HG03571 (cell line): ENCODE measurements around the gene RUNX1.

ENCODE experiments used
- ATAC-seq: cut with Tn5 transposase; IDR thresholded peaks from one replicate; pipeline ENCODE4 v1.9.1; 2021; ENCODE audit not compliant: unreplicated experiment

Gene RUNX1

DNA sequence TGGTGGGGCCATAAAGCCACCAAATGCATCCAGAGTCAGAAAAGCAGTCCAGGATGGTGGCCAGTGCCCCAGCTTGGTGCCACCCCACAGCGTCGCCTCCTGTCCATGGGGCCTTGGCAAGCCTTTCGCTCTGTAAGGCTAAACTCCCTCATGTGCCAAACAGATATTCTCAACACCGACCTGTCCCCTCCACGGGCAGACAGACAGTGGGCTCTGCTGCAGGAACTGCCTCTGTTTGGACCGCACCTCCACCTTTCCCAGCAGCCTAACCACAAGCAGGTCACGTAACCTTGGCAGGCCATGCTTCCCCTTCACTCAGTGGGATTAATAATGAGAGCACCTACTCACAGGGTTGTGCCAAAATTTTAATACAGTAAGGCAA, 11.7 kb downstream of the RUNX1 start:
- ATAC-seq: no peak

DNA sequence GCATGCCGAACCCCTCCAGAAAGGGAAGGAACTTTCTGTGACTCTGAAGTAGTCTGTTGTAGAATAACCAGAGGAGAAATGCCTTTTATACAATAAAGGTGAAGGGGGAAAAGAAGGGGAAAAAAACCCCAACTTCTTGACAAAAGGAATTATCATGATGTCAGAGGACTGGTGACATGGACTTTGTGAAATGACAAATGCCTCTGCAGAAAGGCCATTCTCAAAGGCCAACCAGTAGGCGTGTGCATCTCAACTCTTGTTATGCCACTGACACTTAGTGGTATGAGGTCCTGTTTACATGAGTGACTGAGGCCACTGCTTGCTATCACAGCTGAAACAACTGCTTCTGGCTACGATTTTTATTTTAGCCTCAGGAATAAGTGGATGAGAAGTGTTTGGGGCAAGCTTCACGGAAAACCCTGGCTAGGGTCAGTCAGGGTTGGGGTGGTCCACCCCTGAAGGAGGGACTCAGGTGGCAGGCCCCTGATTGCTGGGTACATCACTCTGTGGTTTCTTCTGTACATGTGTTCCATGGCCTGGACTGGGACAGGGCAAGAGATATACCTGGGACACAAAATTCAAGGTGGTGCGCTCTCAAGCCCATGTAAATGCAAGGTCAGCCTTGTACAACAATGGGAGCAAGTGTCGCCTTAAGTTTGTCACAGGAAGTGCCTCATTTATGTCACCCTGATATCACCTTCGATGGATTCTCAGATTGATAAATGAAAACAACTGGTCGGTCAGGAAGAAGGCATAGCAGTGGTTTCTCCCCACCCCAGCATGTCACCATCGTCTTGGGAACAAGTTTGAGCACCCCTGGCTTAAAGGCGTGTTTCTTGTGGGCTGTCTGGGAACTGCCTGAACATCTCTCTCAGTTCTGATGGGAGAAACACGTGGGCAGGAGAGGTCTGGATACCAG, 12.4 kb downstream of the RUNX1 start:
- no peak for ATAC-seq

DNA sequence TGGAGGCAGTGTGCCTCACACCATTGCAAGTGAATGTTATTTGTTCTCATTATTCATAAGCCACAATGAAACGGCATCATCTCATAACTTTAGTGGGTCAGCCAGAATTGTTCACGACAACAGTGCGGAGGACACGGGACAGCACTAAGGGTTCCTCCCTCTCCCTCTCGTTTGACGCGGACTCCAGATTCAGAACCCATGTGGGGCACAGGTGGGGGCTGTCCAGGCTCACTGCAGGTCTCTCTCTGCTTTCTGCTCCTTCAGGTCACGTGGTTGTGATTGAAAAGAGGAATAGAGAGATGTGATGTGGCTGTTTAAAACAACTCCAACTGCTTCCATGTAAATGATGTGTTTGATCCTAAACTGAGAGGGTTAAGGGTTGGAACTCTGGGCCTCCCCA, 13.5 kb downstream of the RUNX1 start:
- no peak for ATAC-seq

DNA sequence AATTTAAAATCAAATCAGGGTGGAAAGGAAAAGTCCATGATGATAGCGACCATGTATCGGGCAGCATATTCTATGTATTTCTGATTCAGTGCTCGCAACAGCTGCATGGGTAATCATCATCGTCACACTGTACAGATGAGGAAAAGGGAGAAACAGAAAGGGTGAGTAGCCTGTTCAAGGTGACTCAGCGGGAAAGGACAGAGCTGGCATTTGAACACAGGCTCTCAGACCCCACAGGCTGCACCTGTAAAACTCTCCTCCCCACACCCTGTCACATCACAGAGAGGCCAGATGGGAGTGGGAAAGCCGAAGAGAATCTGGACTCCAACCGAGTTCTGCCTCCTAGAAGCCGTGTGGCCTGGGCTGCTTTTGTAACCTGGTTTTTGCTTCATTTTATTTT, 14.0 kb downstream of the RUNX1 start:
- no peak for ATAC-seq

DNA sequence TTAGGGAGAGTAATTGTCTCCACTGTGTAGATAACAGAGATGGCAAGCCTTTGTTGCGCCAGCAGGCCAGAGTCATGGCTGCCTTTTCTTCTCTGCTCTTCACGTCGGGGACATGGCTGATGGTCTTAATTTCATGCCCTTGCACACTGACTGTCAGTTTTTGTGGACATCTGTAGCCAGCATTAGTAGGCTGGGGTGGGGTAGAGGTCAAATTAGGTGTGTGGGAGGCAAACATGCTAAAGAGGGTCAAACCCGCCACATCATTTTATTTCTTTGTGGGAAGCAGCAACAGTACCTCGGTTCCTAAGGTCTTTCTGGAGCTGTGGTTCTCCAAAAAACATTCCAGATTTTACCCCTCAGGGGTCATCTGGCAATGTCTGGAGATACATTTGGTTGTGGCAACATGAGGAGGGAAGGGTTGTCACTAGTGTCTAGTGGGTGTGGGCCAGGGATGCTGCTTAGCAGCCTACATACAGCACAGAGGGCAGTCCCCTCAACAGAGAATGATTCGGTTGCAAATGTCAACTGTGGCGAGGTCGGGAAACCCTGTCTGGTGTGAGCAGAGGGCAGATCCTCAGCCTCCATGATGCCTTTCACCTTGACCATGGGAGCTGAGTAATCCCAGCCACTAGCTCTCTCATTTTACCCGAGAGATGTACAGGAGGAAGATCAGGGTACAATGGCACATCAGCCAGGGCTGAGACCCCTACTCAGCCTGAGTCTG, 14.7 kb downstream of the RUNX1 start:
- ATAC-seq: no peak

DNA sequence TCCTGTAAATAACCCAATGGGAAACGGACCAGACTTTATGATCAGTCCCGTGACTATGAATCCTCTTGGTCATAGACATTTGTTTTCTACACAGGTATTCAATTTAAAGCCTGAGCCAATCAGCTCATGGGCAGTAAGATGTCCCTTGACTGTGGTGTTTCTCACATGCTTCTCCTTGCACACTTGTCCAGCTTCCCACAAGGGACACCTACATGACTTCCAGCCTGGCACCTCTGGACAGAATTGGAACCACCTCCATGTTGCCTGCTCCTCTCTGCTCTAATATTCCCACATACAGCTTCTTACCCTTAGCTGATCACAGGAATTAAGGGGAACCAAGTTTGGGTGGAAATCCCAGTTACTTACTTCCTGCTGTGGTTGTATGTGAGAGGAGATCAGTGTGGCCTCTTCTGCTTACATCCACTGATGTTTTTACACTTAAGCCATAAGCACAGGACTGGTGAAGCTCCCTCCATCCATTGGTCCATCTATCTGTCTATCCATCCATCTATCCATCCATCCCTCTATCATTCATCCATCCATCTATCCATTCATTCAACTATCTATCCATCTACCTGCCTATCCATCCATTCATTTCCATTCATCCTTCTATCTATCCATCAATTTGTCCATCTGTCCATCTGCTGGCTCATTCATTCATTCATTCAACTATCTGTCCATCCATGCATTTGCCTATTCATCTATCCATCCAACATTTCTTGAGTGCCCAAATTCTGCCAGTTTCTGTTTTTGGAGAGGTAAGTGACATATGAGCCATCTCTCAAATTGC, 16.4 kb downstream of the RUNX1 start:
- no peak for ATAC-seq

DNA sequence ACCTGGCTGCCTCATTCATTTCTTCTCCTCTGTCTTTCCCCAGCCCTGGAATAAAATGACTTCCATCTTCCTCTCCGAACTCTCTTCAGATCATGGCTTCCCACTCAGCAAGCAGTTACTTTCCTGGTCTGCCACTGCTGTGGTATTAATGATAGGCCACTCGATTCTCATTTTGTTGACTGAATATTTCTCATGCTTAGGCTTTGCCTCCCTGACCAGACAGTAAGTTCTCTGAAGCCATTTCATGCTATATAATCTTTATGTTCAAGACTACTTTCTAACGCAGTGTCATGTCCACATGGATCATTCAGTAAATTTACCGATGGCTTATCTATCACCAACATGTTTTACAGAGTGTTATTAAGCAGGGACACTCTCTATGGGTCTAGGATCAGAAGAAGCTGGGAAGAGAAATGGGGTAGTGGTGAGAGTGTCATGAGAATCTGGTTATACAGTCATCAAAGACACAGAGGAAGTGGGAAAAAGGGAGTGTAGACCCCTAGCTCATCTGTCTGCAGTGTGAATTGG, 20.6 kb downstream of the RUNX1 start:
- ATAC-seq: no peak

DNA sequence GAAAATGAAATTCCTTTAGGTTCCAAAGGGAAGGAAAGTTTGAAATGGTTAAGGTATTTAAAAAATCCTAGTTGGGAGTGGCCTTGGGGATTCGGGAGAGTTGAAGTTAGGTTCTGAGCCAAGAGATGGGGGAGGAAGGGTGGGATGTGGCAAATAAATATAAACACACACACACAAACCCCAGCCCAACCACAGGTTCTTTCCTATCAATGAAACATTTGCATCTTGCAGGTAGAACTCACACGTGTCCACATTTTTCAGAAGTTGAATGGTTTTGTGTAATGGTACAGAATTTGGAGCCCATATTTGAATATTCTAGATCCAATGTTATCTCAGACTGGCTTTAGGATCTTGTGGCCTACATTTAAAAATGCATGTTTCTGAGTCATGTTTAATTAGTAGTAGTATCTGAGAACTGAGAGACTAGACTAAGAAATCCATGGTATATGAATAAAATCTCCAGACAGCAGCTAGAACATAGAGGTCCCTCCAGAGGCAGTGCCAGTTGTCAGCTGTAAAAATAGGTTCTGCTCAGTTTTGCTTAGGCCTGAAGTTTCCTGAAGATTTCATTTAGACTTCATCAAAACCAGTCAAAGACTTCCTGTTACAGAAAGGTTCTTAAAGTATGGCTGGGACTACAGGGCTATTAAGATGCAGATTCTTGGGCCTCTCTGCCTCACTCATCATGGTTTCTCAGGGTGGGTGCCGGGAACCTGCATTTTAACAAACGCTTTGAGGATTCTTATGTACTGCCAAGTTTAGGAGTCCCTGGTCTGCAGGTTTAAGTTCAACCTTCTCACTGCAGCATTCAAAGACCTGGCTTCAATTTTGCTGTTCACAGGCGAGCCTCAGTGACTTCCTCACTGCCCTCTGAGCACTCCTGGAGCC, 21.3 kb downstream of the RUNX1 start:
- ATAC-seq: no peak

DNA sequence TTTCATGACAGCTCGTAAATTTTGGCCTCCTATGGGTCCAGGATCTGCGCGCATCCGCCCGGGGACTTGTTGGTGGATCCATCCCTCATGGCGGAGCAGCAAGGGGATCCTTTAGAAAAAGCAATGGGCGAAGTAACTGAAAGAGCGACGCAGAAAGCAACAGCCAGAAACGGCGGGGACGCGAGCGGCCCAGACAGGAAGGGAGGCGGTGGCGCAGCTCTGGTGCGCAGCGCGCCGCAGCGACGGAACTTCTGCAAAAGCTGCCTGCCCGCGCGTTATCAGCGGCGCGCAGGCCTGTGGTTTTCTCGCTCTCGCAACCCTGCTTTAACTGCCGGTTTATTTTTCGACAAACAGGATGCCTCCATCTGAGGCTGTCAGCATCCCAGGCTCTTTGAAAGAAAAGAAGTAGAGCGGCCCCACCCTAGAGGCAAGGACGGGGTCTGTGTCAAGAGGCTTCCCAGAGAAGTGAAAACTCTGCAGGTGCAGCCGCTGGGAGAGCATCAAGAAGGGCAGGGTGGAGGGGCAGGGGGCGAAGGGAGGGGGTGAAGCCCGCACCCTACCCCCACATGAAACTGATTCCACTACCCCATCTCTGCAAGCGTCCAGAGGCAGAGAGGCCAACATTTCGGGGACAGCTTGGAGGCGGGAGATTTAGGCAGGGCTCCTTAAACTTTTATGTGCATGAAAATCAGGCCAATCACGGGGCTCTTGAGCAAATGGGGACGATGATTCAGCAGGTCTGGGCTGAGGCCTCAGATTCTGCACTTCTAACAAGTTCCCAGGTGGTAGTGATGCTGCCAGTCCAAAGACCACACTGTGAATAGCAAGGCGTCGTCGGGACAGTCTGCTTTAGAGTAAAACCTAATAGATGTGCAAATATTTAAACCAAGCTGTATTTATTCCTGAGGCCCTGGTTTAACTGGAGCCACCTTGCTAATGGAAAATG, 22.2 kb downstream of the RUNX1 start:
- ATAC-seq: peak; percentile 85

DNA sequence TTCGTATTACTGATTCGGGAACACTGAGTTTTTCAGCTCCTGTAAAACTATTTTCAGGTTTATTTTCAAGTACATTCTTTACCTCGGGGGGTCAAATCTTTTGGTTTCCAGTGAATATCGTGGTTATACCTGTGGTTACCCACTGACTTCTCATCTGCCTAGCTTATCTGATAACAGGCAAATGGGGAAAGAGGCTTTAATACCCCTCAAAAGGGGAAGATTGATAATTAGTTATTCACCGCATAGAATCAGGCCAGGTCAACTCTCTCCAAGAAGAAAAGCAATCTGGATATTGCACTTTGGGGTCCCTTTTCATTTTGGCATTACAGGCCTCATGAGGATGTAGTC, 23.0 kb downstream of the RUNX1 start:
- no peak for ATAC-seq

DNA sequence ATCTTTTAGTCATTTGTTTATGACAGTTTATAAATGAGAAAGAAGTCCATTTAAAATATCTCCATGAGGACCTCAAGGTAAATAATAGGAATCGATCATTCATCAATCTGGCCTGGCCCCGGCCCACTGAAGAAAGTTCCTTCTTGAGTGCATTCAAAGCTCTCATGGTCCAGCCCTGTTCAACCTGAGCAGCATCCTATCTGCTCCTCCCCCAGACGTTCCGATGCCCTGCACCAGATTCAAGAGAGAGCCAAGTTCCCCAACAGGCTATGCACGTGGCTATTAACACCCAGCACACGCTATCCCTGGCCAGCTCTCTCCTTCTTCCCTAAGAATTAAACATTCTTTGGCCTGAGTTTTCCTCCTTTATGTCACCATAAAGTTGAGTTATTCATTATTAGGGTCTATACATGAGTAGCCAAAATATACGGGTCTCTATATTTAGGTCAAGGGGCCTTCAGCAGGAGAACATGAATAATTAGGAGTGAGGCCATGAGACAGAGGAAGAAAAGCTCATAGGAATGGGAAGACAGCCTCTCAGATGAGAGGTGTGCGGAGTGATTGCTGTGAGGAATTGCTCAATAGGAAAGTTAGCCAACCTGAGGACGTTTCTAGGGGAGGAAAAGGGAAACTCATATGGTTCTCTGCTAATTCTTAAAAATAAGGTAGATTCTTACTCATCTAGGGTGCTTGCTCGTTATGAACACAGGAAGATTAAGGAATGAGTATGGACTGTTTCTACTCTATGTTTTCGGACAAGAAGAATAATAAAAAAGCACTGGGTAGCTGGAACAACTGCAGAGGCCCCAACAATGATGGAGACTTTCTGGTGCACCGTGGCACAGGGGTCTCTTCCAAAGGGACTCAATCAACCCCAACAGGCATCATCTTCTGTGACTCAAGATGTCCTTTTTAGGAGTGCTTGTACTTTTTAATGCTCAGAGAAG, 23.6 kb downstream of the RUNX1 start:
- no peak for ATAC-seq

DNA sequence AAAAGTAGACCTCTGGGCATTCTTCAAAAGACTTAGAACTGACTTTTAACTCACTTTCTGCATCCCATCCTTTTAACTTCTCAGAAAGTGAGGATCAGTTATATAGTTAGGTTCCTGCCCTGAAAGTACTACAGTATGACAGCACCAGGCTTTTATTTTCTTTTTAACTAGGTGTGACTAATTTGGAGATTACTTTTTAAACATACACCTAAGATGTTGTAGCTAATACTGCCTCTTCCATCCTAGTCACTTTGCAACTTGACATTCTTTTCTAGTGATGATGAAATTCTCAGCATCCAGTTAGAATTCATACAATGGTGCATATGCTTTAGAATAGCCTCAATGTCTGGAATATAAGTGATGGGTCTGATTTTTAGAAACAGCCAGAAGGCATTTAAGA, 24.6 kb downstream of the RUNX1 start:
- ATAC-seq: no peak

DNA sequence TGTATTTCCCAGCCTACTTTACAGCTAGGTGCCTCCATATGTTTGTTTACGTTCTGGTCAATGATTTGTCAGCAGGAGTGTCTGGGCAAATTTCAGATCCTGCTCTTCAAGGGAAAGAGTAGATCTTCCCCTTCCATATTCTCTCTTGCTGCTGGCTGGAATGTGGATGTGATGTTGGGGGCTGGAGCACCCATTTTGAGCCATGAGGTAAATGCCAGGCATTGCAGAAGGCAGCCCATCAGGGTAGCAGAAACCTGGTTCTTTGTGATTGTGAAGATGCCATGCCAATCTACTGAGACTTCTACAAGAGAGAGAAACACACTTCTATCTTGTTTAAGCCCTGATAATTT, 25.1 kb downstream of the RUNX1 start:
- ATAC-seq: no peak

DNA sequence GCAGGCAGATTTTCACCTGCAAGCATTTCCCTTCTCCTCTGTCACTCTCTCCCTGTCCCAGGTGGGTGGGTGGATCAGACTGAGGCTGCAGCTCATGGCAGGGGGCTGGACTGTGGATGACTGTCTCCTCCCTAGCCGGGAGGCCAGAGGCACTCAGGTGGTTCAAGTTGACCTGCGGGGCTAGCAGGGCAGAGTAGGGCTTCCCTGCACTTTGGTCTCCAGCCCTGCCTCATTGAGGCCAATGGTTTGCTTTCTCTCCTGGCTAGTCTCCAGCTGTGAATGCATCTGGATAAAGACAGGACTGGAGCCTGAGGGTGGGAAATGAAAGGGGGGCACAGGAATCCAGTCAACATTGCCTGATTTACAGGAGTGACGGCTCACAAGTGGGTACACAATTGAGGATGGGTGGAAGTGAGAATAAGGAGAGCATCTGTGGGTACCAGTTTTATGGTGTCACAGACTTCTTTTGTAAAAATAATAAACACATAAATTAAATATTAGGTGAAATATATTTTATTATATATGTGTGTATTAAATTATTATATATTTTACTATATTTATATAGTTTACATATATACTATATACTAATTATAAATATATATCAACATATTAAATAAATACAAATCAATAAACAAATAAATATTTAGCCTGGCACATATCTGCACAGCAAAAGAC, 25.6 kb downstream of the RUNX1 start:
- ATAC-seq: no peak

DNA sequence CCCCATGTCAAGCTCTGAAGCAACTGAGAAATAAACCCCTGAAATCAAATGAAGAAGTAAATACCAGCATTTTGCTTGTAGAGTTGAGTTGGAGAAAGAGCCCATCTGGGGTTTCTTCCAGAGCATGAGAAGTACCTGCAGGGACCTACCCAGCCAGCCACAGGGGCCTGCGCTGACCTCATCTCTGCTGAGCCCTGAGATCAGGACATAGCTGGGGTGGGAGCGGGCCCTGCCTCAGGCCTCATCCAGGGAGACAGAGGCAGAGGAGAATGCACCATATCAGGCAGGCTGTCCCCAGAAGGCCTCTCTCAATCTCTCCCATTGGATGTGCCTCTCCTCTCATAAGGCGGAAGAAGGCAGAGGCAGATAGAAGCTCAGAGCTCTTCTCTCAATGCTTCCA, 27.6 kb downstream of the RUNX1 start:
- no peak for ATAC-seq

DNA sequence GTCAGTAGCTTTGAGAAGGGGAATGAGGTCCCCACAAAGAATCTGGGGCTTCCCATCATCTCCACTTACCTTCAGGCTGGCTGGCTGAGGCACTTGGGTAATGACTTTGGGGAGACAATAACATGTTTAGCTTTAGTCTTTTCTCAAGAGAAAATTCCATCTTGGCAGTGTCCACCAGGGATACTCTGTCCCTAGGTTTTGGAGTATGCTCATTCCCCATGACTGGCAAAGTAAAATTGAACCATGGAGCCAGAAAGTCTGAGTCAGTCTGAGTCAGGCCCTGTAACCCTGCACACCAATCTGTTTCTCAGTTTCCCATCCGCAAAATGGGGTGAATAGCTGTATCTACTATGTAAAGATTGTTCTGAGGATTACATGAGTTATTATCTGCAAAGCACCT, 28.2 kb downstream of the RUNX1 start:
- no peak for ATAC-seq

DNA sequence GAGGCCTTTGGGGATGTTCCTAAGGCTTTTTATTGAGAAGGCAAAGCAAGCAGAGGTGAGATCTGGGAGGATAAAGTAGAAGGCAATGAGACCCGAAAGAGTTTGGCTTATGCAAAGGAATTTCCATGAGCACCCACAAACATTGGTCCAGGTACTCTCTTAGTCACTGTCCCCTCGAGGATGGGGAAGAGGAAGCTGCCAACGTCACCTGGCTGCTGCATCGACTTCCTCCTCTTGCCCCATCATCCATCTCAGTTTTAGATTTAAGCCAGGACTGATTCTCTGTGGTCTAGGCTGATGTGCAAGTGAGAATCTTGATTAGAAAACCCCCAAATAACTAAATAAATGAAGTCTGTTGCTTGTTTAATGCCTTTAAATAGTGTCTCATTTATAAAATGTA, 28.7 kb downstream of the RUNX1 start:
- no peak for ATAC-seq

DNA sequence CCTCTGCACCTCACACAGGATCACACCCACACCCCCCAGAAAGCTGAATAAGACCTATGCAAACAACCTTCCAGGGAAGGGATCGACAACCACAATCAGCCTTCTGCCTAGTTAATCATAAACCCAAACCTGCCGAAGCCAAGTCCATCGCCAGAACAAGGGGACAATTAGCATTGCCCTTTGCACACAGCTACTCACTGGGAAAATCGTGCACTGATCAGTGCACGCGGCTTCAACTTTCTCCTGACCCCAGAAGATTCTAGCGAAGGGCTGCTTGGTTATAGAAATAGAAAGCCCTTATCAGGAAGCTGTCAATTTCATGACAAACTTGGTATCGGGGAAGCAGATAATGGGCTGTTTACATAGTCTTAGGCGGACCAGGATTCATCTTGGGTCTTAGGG, 29.5 kb downstream of the RUNX1 start:
- no peak for ATAC-seq
